GM18867 (cell line): ENCODE data around the gene ZCCHC7.
A peak's percentile ranks its signal among the peaks of the same experiment; 100 is the strongest.
"Not testable (repeated sequence)": the region's sequence is repeated elsewhere in the genome, so short reads cannot be mapped to it uniquely, and the experiment has no call there.

Experiments used
- ATAC-seq: cut with Tn5 transposase; IDR thresholded peaks from one replicate; pipeline ENCODE4 v1.9.1; 2021; ENCODE audit warnings: mild to moderate bottlenecking, moderate library complexity; ENCODE audit not compliant: unreplicated experiment

ZCCHC7 gene

DNA sequence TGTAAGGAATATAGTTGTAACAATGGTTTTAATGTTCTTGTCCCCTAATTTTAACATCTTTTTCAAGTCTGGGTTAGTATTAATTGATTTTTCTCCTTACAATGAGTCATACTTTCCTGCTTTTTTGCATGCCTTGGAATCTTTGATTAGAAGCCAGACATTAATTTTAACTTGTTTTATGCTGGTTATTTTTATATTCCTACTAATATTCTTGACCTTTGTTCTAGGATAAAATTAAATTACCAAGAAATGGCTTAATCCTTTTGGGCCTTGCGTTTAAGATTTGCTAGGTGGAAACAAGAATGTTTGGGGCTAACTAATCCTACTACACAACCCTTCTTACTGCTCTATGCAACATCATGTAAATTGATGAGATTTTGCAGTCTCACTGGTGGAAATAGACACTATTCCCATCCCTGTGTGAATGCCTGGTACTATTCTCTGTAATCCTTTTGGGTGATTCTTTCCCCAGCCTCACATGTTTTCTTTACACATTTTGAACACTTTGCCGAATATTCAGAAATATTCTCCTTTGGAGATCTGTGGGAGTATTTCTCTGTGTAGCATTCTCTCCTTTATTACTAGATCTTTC is 47.2 kb downstream of the ZCCHC7 start:
- ATAC-seq, result no peak

DNA sequence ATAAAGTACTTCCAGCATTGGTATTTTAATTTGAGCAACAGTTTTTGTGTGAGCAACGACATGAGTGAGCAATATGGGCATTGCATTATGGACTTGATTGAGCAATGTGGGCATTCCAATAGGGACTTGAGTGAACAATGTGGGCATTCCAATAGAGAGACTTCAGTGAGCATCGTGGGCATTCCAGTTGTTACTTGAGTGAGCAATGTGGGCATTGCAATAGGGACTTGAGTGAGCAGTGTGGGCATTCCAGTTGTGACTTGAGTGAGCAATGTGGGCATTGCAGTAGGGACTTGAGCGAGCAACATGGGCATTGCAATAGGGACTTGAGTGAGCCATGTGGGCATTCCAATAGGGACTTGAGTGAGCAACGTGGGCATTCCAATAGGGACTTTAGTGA is 52.2 kb downstream of the ZCCHC7 start:
- ATAC-seq, result no peak

GRCh38 chr9:37174247-37174646 is 53.9 kb downstream of the ZCCHC7 start:
- no peak for ATAC-seq

DNA sequence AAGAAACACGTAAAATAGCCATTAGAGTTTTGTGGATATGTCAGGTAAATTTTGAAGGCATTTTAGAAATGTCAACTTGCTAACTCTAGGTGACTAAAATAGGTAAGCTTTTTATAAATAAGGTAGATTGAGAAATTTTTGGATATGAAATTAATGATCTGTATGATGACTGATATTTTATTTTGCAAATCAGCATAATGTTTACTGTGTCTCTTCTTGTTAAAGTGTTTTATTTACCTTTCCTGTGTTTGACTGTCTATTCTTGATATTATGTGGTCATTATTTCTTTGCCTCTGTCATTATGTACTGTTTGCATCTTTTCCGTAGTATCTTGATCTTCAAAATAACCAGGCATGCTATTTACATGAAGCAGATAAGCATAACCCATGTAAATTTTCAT is 58.4 kb downstream of the ZCCHC7 start:
- ATAC-seq, result no peak

DNA sequence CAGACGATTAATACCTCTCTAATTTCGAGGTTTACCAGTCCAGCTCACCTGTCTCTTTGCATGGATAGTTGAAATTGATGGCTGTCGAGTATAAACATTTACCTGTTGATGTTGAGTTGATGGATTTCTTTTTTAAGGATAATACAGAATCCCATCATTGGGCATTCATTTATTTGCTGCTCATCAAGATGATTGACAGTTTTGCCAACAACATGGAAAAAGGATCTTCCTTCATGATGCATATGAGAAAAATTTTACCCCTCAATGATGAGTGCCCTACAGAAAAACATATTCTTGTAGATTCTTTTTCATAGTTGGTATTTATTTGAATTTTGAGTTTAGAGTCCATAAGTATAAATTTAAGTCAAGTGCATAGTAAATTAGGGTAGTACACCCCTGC is 59.2 kb downstream of the ZCCHC7 start:
- no peak for ATAC-seq

DNA sequence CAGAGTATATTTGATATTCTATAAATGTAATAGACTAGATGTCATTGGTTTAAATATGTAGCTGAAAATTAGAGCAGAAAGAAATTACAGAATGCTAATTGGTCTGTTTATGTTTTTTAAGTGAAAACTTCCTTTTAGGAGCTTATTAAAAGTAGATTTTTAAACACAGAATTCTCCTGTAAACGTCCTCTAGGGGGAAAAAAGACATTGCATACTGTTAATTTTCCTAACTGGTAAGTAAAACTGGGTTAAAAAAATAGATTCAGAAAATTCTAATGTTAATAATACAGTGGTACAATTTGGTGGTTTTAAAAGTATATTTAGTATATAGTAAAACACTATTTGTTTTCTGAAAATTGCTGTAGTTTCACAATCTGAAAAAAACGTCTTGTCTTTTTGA is 59.8 kb downstream of the ZCCHC7 start:
- ATAC-seq, result no peak

GRCh38 chr9:37182718-37183117 is 62.3 kb downstream of the ZCCHC7 start:
- no peak for ATAC-seq

DNA sequence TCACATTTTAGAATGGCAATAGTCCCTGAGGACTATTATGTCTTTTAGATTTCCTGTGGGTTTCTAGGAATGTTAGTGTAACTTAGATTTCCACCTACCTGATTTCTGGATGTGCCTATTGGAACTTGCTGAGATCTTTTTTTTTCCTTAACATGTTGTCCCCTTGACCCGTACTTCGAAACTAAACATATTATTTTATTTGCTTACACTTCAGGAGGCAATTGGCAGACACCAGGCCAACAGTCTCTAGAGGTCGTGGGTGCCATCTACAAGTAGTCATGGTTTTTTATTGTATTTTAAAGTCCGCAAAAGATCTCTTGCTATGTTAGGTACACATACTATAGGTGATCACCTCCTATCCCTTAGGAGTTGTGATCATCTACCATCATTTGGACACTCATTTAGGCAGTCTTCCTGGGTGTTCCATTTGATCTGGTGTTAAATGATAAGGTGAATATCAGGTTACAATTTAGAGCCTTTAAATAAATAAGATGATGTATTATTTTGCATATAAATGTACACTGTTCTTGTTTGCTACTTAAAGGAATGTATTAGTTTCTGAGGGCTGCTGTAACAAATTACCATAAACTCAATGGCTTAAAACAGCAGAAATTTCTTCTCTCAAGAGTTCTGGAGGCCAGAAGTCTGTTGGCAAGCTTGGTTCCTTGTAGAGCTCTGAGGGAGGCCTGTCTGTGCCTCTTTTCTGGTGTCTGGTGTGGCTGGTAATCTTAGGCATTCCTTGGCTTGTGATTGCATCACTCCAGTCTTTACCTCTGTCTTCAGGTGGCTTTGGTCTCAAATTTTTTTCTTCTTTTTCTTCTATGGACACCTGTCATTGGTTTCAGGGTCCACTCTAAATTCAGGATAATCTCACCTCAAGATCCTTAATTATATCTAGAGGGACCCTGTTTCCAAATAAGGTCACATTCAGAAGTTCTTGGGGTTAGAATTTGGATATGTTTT is 64.8 kb downstream of the ZCCHC7 start:
- no peak for ATAC-seq

DNA sequence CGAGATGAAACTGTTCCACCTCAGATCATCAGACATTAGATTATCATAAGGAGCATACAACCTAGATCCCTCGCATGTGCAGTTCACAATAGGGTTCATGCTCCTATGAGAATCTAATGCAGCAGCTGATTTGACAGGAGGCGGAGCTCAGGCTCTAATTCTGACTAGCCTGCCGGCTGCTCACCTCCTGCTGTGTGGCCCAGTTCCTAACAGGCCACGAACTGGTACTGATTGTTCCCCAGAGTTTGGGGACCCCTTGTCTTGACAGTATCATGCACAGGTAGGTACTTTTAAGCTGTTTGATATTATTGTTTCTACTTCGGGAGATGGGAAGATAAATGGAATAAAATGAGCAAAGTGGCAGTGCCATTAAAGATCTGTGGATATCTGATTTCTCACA is 66.9 kb downstream of the ZCCHC7 start:
- peak; percentile 55 for ATAC-seq

GRCh38 chr9:37187713-37188439 is 67.5 kb downstream of the ZCCHC7 start:
- ATAC-seq, result peak; percentile 80

DNA sequence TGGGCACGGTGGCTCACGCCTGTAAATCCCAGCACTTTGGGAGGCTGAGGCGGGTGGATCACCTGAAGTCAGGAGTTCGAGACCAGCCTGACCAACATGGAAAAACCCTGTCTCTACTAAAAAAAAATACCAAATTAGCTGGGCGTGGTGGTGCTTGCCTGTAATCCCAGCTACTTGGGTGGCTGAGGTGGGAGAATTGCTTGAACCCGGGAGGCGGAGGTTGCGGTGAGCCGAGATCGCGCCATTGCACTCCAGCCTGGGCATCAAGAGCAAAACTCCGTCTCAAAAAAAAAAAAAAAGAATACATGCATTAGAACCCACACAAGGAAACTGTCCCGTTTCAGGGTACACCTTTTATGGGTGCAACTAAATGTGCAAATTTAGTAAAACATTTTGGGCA is 70.4 kb downstream of the ZCCHC7 start:
- not testable (repeated sequence) for ATAC-seq

- ATAC-seq, result no peak
Observed at GRCh38 chr9:37191403-37192089, 71.2 kb downstream of the ZCCHC7 start.

DNA sequence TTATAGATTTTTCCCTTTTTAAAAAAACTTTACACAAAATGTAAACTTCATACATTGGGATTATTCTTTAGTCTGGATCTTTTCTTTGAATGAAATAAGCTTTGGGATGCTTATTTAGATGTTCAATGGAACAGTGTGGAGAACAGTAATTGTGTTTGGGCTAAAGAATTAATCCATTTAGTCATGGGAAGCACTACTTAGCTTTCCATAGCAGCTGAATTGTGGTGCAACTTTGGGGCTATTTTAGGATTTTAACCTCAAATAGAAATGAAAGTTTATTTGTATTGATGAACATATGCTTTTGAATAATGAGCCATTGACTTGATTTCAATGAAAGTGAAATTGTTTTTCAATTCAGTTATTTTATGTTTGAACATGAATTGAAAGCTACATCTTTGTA is 72.4 kb downstream of the ZCCHC7 start:
- no peak for ATAC-seq

- ATAC-seq, result peak; percentile 64
Observed at GRCh38 chr9:37197158-37198038, 77.0 kb downstream of the ZCCHC7 start.

GRCh38 chr9:37198039-37198729 is 77.8 kb downstream of the ZCCHC7 start:
- no peak for ATAC-seq

- ATAC-seq, result no peak
Observed at GRCh38 chr9:37198831-37199230, 78.5 kb downstream of the ZCCHC7 start.

GRCh38 chr9:37200433-37201005 is 80.1 kb downstream of the ZCCHC7 start:
- ATAC-seq, result no peak

GRCh38 chr9:37201581-37201980 is 81.2 kb downstream of the ZCCHC7 start:
- no peak for ATAC-seq

DNA sequence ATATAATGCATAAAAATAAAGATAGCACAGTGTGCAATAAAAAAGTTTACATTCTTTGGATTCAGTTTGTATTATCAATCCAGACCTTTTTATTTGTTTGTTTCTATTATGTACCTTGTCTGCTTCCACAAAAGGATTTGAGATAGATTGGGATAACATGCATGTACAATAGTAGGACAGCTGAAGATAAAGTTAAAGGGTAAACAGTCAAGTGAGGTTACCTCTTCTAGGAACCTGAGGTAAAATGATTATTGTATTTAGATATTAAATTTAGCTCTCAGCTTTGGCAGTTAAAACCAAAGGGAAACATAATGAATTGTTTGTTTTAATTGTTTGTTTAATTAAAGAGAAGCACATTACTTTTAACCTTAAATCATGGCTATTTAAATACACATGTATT is 81.7 kb downstream of the ZCCHC7 start:
- ATAC-seq, result no peak
